T-helper 17 cell (primary cell): ENCODE results near the gene SUSD2. TPM values are rescaled to one million over a fixed set of nuclear protein-coding genes. Genes with fewer than 3 reads are reported as not detected.
"Not testable (repeated sequence)": the region's sequence is repeated elsewhere in the genome, so short reads cannot be mapped to it uniquely, and the experiment has no call there.

Experiments
- ATAC-seq: fragments of 150-1000 bp; cut with Tn5 transposase; 2 replicates; pipeline ENCODE4 v1.10.0; 2021; ENCODE audit warnings: mild to moderate bottlenecking, moderate library complexity
- DNase-seq, 3 donors: peaks; one replicate each; pipeline versions ENCODE4 v3.0.0 to v3.0.0-alpha.2; 2020 to 2021
- H3K9me3 ChIP-seq: one replicate; pipeline ENCODE4 v1.7.0; 2013; ENCODE audit warnings: low read length, mild to moderate bottlenecking; ENCODE audit not compliant: control insufficient read depth, poor library complexity, severe bottlenecking
- H3K27ac Mint-ChIP-seq: one replicate; pipeline ENCODE4 v1.8.0; 2022; ENCODE audit warnings: mild to moderate bottlenecking, moderate library complexity, mixed read lengths
- H3K27me3 Mint-ChIP-seq: one replicate; pipeline ENCODE4 v1.8.0; 2022; ENCODE audit warnings: mixed read lengths
- H3K36me3 Mint-ChIP-seq: one replicate; pipeline ENCODE4 v1.8.0; 2022; ENCODE audit warnings: low read depth, mixed read lengths
- H3K4me1 Mint-ChIP-seq: one replicate; pipeline ENCODE4 v1.8.0; 2022; ENCODE audit warnings: mild to moderate bottlenecking, mixed read lengths
- H3K4me3 Mint-ChIP-seq: one replicate; pipeline ENCODE4 v1.8.0; 2022; ENCODE audit warnings: mild to moderate bottlenecking, moderate library complexity, mixed read lengths
- total RNA-seq, 4 donors: library from RNA in 2 of 4; stranded (reverse) in 2 of 4; gene quantifications; one replicate each; pipeline ENCODE4 v1.2.3 and lab custom pipeline; 2022 to 2026

Gene SUSD2
- total RNA-seq, 2 donors from 2014 or later: 0.80 to 1.1 TPM

DNA sequence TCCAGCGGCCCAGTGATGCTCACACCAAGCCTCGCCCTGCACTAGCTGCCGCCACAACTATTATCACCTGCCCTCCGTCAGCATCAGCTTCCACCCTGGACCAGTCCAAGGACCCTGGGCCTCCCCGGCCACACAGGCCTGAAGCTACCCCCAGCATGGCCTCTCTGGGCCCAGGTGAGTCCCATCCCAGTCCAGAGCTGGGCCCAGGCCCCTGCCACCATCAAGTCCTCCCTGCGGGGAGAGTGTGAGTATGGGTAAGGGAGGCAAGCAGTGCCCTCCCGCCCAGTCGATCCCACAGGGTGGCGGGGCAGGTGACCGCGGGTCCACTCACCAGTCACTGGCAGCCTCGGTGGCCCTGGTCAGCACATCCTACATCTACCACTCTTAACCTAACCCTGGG lies 9.5 kb upstream of the SUSD2 start:
- H3K27ac Mint-ChIP-seq: no peak overlapping the region
- peaks cover 5% of the 10 kb centered on the region for H3K4me1 Mint-ChIP-seq
- DNase-seq (no peak), ATAC-seq (no peak)
- H3K4me3 Mint-ChIP-seq: no peak overlapping the region
- H3K27me3 Mint-ChIP-seq: no peaks in the 10 kb centered on the region
- no peaks in the 10 kb centered on the region for H3K9me3 ChIP-seq
- no peaks in the 10 kb centered on the region for H3K36me3 Mint-ChIP-seq

DNA sequence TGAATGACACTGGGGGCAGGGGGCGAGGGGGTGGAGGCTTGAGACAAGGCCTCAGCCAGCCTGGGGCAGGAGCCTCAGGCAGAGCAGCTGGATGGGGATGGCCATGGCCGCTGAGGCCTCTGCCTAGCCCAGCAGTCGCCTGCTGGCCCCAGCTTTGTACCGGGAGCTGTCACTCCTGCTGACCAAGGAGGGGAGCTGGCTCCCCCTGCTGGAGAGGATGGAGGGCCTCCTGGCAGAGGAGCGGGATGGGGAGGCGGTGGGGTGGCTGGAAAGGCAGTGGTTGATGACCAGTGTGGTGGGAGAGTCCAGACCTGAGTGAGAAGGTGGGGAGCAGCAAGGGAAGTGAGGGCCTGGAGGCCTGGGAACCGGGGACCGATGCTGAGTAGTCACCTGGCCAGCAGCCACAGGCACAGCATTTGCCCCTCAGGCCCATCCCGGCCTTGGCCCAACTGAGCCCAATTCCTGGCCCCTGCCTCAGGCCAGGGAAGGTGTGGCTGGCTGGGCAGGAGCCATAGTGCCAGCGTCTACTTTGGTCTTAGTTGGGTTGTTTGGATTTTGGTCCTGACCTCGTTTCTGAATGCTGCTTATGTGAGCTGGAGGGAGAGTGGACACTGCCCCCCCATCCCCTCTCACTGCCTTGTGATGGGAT lies 6.0 kb upstream of the SUSD2 start:
- ATAC-seq (peak; percentile 62), DNase-seq (peak; percentile 30 to 60 (median 34))
- H3K36me3 Mint-ChIP-seq: no peaks in the 10 kb centered on the region
- H3K27me3 Mint-ChIP-seq: no peaks in the 10 kb centered on the region
- H3K4me1 Mint-ChIP-seq: no peaks in the 10 kb centered on the region
- no peak overlapping the region for H3K27ac Mint-ChIP-seq
- no peak overlapping the region for H3K4me3 Mint-ChIP-seq
- H3K9me3 ChIP-seq: no peaks in the 10 kb centered on the region

DNA sequence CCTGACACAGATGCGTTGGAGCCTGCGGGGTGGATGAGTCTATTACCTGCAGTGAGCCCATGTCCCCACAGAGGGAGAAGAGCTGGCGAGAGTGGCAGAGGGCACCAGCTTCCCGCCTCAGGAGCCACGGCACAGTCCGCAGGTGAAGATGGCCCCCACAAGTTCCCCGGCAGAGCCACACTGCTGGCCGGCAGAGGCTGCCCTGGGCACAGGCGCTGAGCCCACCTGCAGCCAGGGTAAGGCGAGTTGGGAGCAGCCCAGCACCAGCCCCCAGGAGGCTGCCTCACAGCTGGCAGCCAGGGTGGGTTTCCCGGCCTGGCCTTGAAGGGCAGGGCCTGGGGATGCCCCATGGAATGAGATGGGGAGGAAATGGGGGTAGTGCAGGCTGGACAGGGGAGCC lies 5.2 kb upstream of the SUSD2 start:
- Mint-ChIP-seq H3K27me3 (no peaks in the 10 kb centered on the region), H3K4me1 (no peaks in the 10 kb centered on the region), H3K36me3 (no peaks in the 10 kb centered on the region), H3K4me3 (no peak overlapping the region), H3K27ac (no peak overlapping the region)
- H3K9me3 ChIP-seq: no peaks in the 10 kb centered on the region
- DNase-seq: no peak
- no peak for ATAC-seq

DNA sequence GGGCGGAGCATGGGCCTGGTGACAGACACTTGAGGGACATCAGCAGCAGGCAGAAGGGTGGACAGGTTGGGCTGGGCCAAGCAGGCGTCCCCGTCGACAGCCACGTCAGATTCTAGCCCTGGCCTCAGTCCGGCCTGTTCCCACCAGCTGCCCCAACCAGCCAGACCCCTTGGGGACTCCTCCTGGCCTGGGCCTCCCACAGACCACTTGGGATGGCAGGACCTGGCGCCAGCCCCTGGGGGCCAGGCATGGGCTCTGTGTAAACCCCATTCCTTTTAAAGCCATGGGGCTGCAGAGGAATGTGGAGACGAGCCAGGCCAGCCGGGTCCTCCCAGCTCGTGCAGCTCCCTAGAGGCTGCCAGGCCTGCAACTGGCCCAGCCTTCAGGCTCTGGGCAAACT lies 4.7 kb upstream of the SUSD2 start:
- ATAC-seq: no peak
- Mint-ChIP-seq H3K27ac (no peak overlapping the region), H3K36me3 (no peaks in the 10 kb centered on the region), H3K4me1 (no peaks in the 10 kb centered on the region), H3K4me3 (no peak overlapping the region), H3K27me3 (no peaks in the 10 kb centered on the region)
- no peak for DNase-seq
- H3K9me3 ChIP-seq: no peaks in the 10 kb centered on the region

DNA sequence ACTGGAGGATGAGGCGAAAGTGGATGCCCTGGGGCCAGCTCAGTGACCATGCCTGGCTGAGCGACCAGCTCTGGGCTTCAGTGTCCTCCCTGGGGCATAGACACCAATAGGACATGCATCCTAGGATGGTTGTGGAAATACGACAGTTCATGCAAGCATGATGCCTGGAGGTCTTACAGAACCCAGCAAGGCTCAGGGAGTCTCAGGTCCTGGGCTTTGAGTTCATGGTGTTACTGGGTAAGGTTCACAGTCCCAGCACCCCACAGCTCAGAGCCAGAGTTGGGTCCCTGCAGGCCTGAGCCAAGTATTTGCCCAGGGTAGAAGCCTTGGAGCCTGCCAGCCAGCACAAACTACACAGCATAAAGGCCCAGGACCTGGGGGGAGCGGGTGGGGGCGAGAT lies 4.2 kb upstream of the SUSD2 start:
- no peak overlapping the region for H3K27ac Mint-ChIP-seq
- H3K9me3 ChIP-seq: no peaks in the 10 kb centered on the region
- no peaks in the 10 kb centered on the region for H3K27me3 Mint-ChIP-seq
- H3K4me1 Mint-ChIP-seq: no peaks in the 10 kb centered on the region
- DNase-seq: no peak
- no peak overlapping the region for H3K4me3 Mint-ChIP-seq
- H3K36me3 Mint-ChIP-seq: no peaks in the 10 kb centered on the region
- ATAC-seq: no peak

DNA sequence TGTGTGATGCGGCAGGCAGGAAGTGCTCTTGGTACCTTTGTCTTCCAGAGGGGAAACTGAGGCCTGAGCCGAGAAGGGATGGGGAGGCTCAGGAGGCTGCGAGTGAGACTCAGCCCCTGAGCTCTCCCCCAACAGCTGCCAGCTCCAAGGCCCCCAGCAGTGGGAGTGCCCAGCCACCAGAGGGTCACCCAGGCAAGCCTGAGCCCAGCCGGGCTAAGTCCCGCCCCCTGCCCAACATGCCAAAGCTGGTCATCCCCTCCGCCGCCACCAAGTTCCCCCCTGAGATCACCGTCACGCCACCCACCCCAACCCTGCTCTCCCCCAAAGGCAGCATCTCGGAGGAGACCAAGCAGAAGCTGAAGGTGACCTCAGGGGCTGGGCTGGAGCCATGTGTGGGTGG lies 3.8 kb upstream of the SUSD2 start:
- Mint-ChIP-seq H3K27me3 (no peaks in the 10 kb centered on the region), H3K4me1 (no peaks in the 10 kb centered on the region), H3K4me3 (no peak overlapping the region), H3K36me3 (no peaks in the 10 kb centered on the region), H3K27ac (no peak overlapping the region)
- H3K9me3 ChIP-seq: no peaks in the 10 kb centered on the region
- ATAC-seq (no peak), DNase-seq (no peak)

DNA sequence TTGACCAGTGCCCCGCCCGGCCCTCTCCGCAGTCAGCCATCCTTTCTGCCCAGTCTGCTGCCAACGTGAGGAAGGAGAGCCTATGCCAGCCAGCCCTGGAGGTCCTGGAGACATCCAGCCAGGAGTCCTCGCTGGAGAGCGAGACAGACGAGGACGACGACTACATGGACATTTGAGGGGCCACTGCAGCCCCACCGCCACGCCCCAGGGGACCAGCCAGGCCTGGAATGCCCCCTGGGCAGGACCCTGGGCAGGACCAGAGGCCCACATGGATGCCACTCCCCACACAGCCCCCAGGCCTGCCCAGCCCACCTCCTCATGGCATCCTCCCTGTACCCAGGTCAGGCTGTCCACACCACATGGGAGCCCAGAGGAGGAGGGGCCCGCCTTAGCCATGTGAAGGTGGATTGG lies 3.3 kb upstream of the SUSD2 start:
- H3K27ac Mint-ChIP-seq: no peak overlapping the region
- no peaks in the 10 kb centered on the region for H3K27me3 Mint-ChIP-seq

DNA sequence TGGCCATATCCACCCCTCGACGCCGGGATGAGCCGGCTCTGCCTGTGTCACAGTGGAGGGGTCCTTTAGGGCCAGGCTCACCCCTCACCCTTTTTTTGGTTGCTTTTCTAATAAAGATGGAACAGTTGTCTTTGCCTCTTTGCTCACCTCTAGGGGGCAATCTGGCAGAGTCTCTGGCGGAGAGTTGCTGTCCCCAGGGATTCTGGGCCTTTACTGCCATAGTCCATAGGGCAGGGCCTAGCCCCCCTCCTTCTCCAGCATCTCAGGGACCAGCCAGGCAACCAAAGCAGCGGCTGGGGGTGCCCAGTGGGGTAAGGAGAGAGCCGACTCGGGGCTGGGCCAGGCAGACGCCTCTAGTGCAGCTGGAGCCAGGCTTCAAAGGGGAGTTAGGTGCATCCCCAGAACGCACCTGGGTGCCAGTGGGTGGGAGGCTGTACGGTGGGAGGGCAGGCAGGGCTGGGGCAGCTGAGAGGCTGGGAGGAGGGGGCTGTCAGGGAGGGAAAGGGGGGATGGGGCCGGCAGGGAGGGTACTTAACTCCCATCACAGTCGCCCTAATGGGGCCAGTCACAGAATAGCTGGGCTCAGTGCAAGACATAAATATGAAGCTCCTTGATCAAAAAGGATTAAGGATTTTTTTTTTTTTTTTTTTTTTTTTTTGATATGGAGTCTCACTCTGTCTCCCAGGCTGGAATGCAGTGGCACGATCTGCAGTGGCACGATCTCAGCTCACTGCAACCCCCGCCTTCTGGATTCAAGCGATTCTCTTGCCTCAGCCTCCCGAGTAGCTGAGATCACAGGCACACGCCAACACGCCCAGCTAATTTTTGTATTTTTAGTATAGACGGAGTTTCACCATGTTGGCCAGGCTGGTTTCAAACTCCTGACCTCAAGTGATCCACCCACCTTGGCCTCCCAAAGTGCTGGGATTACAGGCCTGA lies 2.5 kb upstream of the SUSD2 start:
- DNase-seq: no peak
- Mint-ChIP-seq H3K27ac (no peak overlapping the region), H3K36me3 (no peaks in the 10 kb centered on the region), H3K4me3 (no peak overlapping the region), H3K4me1 (no peaks in the 10 kb centered on the region), H3K27me3 (no peaks in the 10 kb centered on the region)
- H3K9me3 ChIP-seq: no peaks in the 10 kb centered on the region
- no peak for ATAC-seq

More for the DNA sequence above, 3.3 kb upstream of the SUSD2 start:
- ATAC-seq (no peak), DNase-seq (no peak)
- no peaks in the 10 kb centered on the region for H3K9me3 ChIP-seq
- no peaks in the 10 kb centered on the region for H3K36me3 Mint-ChIP-seq
- H3K4me1 Mint-ChIP-seq: no peaks in the 10 kb centered on the region
- no peak overlapping the region for H3K4me3 Mint-ChIP-seq

DNA sequence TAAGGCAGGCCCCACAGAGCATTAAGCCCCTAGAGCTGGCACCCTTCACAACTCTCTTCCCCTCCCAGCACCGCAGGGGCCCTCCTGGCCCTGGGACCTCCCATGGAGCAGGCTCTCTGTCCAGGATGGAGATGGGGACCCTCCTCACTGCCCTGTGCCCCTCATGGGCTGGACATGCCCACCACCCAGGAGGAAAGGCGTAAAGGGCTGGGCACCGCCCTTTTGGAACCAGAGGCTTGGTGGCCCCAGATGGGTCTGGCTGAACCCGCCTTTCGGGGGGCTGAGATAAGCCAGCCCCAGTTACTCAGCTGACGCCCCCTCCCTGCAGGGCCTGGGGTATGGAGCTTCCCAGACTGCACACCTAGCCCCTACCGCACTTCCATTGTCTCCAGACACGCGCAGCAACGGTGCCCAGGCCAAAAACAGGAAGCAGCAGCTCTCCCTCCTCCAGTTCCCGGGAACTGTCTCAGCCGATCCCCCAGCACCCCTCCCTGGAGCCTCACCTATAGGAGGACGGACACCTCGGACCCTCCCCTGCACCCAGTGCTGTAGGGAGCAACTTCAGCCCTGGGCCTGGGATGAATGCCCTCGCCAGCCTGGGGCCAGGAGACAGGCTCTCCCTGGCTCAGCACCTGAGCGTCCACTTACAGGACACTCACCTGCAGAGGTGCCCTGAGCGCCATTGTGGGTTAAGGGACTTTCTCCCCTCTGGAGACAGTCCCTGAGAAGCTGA lies 1.6 kb upstream of the SUSD2 start:
- Mint-ChIP-seq H3K27me3 (no peaks in the 10 kb centered on the region), H3K27ac (no peak overlapping the region), H3K4me1 (no peaks in the 10 kb centered on the region), H3K4me3 (no peak overlapping the region), H3K36me3 (no peaks in the 10 kb centered on the region)
- no peak for ATAC-seq
- no peak for DNase-seq
- no peaks in the 10 kb centered on the region for H3K9me3 ChIP-seq

DNA sequence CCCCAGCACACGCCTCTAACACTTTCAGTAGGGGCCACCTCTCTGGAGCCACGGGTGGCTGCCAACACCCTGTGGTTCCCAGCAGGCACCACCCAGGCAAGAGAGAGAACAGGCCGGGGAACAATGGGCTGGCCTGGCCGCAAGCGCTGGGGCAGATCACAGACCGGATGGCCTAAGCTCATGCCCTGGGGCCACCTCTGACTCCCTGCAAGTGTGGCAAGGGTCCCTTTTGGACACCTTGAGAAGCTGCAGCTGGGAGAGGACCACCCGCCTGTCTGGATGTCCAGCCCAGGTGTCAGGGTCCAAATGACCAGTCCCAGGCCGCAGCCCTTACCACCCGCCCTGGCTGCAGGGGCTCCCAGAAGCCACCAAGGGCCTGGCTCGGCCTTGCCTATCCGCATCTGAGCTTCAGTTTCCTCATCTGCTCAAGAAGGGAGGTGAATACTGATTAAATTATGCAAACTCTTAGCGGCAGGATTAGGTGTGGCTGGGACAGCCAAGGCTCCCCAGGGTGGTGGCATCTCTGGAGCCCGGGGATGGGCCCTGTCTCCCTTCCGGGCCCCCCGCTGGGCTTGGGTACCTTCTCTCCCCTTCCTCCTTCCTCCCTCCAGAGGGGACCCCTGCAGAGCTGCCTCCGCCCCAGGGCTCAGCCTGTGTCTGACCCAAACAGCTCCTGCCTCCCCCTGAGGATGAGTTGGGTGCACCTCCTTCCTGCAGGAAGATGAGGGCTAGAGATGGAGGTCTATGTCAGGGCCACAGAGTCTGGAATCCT lies 785 bp upstream of the SUSD2 start:
- Mint-ChIP-seq H3K36me3 (no peaks in the 10 kb centered on the region), H3K4me1 (no peaks in the 10 kb centered on the region), H3K4me3 (no peak overlapping the region), H3K27me3 (no peaks in the 10 kb centered on the region), H3K27ac (no peak overlapping the region)
- no peak for ATAC-seq
- H3K9me3 ChIP-seq: no peaks in the 10 kb centered on the region
- peak in 1 of 3 donors; percentile 5 for DNase-seq

DNA sequence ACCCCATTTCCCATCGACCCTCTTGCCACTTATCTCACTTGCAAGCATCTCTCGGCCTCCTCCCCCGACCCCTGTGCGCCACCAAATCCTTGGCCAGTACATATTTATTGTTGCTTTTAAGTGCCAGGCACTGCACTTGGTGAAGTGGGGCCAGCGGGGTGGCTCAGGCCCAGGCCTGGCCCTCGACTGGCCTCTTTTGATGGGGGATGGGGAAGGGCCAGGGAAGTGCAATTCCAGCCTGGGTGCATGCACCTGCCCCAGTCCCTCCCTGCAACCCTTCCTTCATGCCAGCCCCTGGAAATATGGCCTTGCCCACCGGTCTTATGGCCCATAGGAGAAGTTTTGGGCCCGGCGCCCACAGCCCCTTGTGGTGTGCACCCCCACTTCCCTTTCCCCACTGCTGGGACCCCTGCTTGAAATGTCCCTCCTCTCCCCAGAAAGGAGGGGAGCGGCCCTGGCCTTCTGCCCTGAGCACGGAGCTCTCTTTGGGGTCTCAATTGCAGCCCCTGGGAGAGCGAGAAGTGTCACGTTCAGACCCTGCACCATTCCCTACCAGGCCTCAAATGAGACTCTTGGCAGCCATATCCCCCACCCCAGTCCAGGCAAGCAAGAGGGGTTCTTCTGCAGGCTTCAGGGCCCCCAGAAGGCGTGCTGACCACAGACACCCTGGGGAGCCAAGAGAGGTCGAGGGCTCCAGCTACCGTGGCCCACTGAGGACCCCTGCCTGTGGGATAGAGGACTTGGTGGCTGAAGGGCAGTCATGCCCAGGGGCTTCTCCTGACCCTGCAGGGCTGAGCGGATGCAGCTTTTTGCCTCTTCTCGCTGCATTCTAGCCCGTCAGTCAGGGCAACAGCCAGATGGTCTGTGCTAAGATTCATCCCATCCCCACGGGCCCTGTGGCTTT lies 961 bp downstream of the SUSD2 start:
- Mint-ChIP-seq H3K4me3 (no peak overlapping the region), H3K27me3 (no peaks in the 10 kb centered on the region), H3K27ac (no peak overlapping the region), H3K4me1 (no peaks in the 10 kb centered on the region), H3K36me3 (no peaks in the 10 kb centered on the region)
- peak in 1 of 3 donors; percentile 7 for DNase-seq
- no peak for ATAC-seq
- no peaks in the 10 kb centered on the region for H3K9me3 ChIP-seq

DNA sequence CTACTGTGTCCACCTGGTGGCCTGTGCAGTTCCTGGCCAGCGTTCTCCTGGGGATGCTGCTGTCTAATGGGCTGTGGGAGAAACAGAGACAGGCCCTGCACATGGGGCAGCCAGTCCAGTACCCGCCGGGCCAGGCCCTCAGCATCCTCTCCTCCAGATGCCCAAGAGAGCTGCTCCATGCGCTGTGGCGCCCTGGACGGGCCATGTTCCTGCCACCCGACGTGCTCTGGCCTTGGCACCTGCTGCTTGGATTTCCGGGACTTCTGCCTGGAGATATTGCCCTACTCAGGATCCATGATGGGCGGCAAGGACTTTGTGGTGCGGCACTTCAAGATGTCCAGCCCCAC lies 1.6 kb downstream of the SUSD2 start:
- DNase-seq, H3K4me1 Mint-ChIP-seq: not testable (repeated sequence)

More for the DNA sequence above, 1.6 kb downstream of the SUSD2 start:
- not testable (repeated sequence) for H3K36me3 Mint-ChIP-seq, H3K9me3 ChIP-seq, H3K27me3 Mint-ChIP-seq, H3K27ac Mint-ChIP-seq, H3K4me3 Mint-ChIP-seq, ATAC-seq
